Heart left ventricle (tissue), 13 donors: ENCODE measurements around the gene CTNNA3.

Experiments
- CTCF ChIP-seq, 12 donors: fragments of 200-600 bp; sonication (generic) in 4 of 12; IDR thresholded peaks; one replicate each; pipeline versions ENCODE4 v1.5.0 to v1.8.0; 2018 to 2022; ENCODE audit warnings: antibody characterized with exemption in 12 of 12, mild to moderate bottlenecking in 5 of 12
- POLR2A ChIP-seq, 2 donors: fragments of 450-650 bp; IDR thresholded peaks; one replicate each; pipeline ENCODE4 v1.6.1; 2017; ENCODE audit warnings: antibody characterized with exemption in 2 of 2, mild to moderate bottlenecking in 2 of 2, moderate library complexity in 2 of 2
- donor health status: ischemic (EF 13 %, LVEDD 7.1; RV severe dilation, severe dysfunction).
- donor health status: DM: no; HTN: yes; CAD: no.
- donor health status: DM: no; HTN: no; CAD: no.
- donor health status: ischemic (EF 25% LVEDD 6.9; RV normal size, moderate dysfunction).
- donor health status: ischemic (EF 25% LVEDD 5.7; RV mildly dilated, moderate dysfunction).
- donor health status: ischemic (EF 35%, LVEDD 5.7; RV mildly dilated, moderate dysfunction).
- donor health status: nonischemic (EF 11% LVEDD 7.7; RV severe dilation, severe dysfunction).
- donor health status: DM: yes; HTN: yes; CAD: no.
- donor health status: PGD.
- donor health status: ischemic (EF 29% LVEDD 5.4; RV normal size, mild dysfunction).
- donor health status: nonischemic (EF 23%, LVEDD 6.1; RV moderate dilation, normal function).

GRCh38 chr10:67433276-67433675 lies 262.7 kb downstream of the CTNNA3 start:
- no peak for TF ChIP-seq CTCF (IDR thresholded peaks at IDR 0.05)
- no peak for TF ChIP-seq POLR2A (IDR thresholded peaks at IDR 0.05)
